Gastrocnemius medialis (tissue), 4 donors: ENCODE measurements around the gene PDE10A.

Source experiments
- CTCF ChIP-seq, 5 experiments: fragments of 450-650 bp in 3 of 5; fragments of 200-600 bp in 2 of 5; sonication (generic) in 2 of 5; IDR thresholded peaks in 4 of 5; conservative IDR thresholded peaks in 1 of 5; 1 replicate in 4 of 5; 2 replicates in 1 of 5; pipeline ENCODE4 v1.5.1; 2016 to 2019; ENCODE audit warnings: antibody characterized with exemption in 5 of 5, mild to moderate bottlenecking in 3 of 5, moderate library complexity in 3 of 5
- POLR2A ChIP-seq, 2 donors: fragments of 450-650 bp; IDR thresholded peaks; one replicate each; pipeline ENCODE4 v1.6.1; 2017; ENCODE audit warnings: antibody characterized with exemption in 2 of 2, mild to moderate bottlenecking in 2 of 2, moderate library complexity in 2 of 2

DNA sequence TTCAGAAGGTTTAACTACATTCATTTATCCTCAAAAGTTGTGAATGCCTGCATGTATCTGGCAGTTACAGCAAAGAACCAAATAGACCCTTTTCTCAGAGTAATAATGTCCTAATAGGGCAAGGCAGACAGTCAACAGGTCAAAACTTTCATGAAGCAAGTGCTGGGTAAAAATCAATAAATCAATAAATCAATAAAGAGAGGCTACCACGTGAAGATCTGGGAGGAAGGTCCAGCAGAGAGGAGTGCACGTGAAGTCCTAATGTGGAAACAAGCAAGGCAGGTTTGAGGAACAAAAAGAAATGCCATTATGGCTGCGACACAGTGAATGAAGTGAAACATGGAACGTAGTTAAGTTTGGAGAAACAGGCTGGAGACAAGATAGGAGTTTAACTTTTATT is 317.3 kb downstream of the PDE10A start:
- TF ChIP-seq CTCF (IDR thresholded peaks at IDR 0.05 in 4 of 5, conservative IDR thresholded peaks at IDR 0.05 in 1 of 5) (no peak), POLR2A (IDR thresholded peaks at IDR 0.05) (no peak)
